Transverse colon (tissue), 4 donors: Measurements from ENCODE around the gene EML6. TPM values are rescaled to one million over a fixed set of nuclear protein-coding genes. Genes with fewer than 3 reads are reported as not detected.

ENCODE experiments used
- DNase-seq: peaks from one replicate; pipeline ENCODE4 v3.0.0-alpha.2; 2019
- H3K27ac ChIP-seq, 4 donors: fragments of 200-600 bp; sonication (generic); 2 replicates each; pipeline ENCODE4 v1.5.1; 2016 to 2018; ENCODE audit warnings: inconsistent platforms in 4 of 4
- H3K27me3 ChIP-seq: fragments of 200-600 bp; sonication (generic); 2 replicates; pipeline ENCODE4 v1.5.1; 2017; ENCODE audit warnings: inconsistent platforms
- H3K36me3 ChIP-seq, 4 donors: fragments of 200-600 bp; sonication (generic); 2 replicates each; pipeline ENCODE4 v1.5.1; 2017 to 2019; ENCODE audit warnings: inconsistent platforms in 4 of 4
- H3K4me1 ChIP-seq, 4 donors: fragments of 200-600 bp; sonication (generic); 2 replicates each; pipeline ENCODE4 v1.5.1; 2017 to 2020; ENCODE audit warnings: inconsistent platforms in 4 of 4
- H3K4me3 ChIP-seq, 4 donors: fragments of 200-600 bp; sonication (generic); 1 replicate in 1 of 4; 2 replicates in 3 of 4; pipeline versions ENCODE4 v1.5.1 to v1.6.1; 2017 to 2019; ENCODE audit warnings: inconsistent platforms in 4 of 4
- H3K9me3 ChIP-seq, 2 donors: fragments of 200-600 bp; sonication (generic); 2 replicates each; pipeline ENCODE4 v1.5.1; 2017 to 2019; ENCODE audit warnings: inconsistent platforms in 2 of 2
- CTCF ChIP-seq, 5 experiments: fragments of 200-600 bp in 3 of 5; fragments of 450-650 bp in 2 of 5; sonication (generic) in 3 of 5; IDR thresholded peaks; 1 replicate in 2 of 5; 2 replicates in 3 of 5; pipeline ENCODE4 v1.5.1; 2016 to 2017; ENCODE audit warnings: antibody characterized with exemption in 5 of 5, inconsistent platforms in 3 of 5, mild to moderate bottlenecking in 2 of 5, moderate library complexity in 1 of 5
- EP300 ChIP-seq: sonication (generic); formaldehyde crosslinking; IDR thresholded peaks from one replicate; pipeline ENCODE4 v1.6.1; 2017; ENCODE audit warnings: antibody characterized with exemption, low read depth
- POLR2A ChIP-seq: fragments of 450-650 bp; IDR thresholded peaks from one replicate; pipeline ENCODE4 v1.6.1; 2016; ENCODE audit warnings: antibody characterized with exemption, mild to moderate bottlenecking, moderate library complexity
- POLR2AphosphoS5 ChIP-seq, 3 donors: sonication (generic); formaldehyde crosslinking; IDR thresholded peaks; one replicate each; pipeline ENCODE4 v1.6.1; 2016; ENCODE audit warnings: antibody characterized with exemption in 3 of 3
- WGBS, 2 donors: methylation state at CpG; one replicate each; pipeline ENCODE4 v1.1.5; 2018; ENCODE audit warnings: low coverage in 1 of 2; 5-methylcytosine and 5-hydroxymethylcytosine counted together
- in situ Hi-C, 4 donors: fragments of 200-750 bp; cut with MboI; loops; one replicate each; pipeline versions ENCODE4 v1.15.0 to v1.15.1; 2017; ENCODE audit warnings: low sequenced_read_pairs in 3 of 4, low pct_ligation_motif_present in 1 of 4, low pct_unique_long_range_greater_than_20kb in 1 of 4
- intact Hi-C: fragments of 100-400 bp; cut with DNase I; formaldehyde crosslinking; loops from one replicate; pipeline ENCODE4 v1.15.1; 2023; ENCODE audit warnings: low total_unique reads
- total RNA-seq, 4 donors: library from RNA; depleted of rRNA; stranded (reverse); fragments of >200 nt; gene quantifications; one replicate each; pipeline ENCODE4 v1.1.0, GENCODE V29; 2016

Gene EML6
- total RNA-seq, 4 donors from 2014 or later = 1.5 to 8.2 (median 3.4) TPM

GRCh38 chr2:54969295-54969939 is 246.0 kb downstream of the EML6 start:
- Histone ChIP-seq H3K9me3 (no peaks in the 10 kb centered on the region), H3K4me1 (peaks cover 0 to 6% (median 0%) of the 10 kb centered on the region in 4 donors), H3K27ac (no peak overlapping the region), H3K36me3 (peaks cover 0 to 12% (median 3%) of the 10 kb centered on the region in 4 donors), H3K4me3 (no peak overlapping the region), H3K27me3 (no peaks in the 10 kb centered on the region)
- in situ Hi-C loops = no loop called here
- WGBS, 2 donors = 70 to 86% methylated on average over 2 to 4 of the region's 4 CpGs
- intact Hi-C loops = no loop called here
- DNase-seq = no peak
- TF ChIP-seq POLR2A (no peak), POLR2AphosphoS5 (IDR thresholded peaks at IDR 0.05) (no peak), CTCF (IDR thresholded peaks at IDR 0.05) (no peak), EP300 (no peak)

- Histone ChIP-seq H3K27me3 (no peaks in the 10 kb centered on the region), H3K27ac (no peak overlapping the region), H3K4me1 (peaks cover 0 to 6% (median 0%) of the 10 kb centered on the region in 4 donors), H3K4me3 (no peak overlapping the region), H3K36me3 (peaks cover 0 to 12% (median 3%) of the 10 kb centered on the region in 4 donors), H3K9me3 (no peaks in the 10 kb centered on the region)
- no peak for TF ChIP-seq POLR2AphosphoS5 (IDR thresholded peaks at IDR 0.05)
- TF ChIP-seq POLR2A = no peak
- TF ChIP-seq CTCF (IDR thresholded peaks at IDR 0.05) = no peak
- no peak for TF ChIP-seq EP300
- 86 to 94% methylated on average over 2 to 7 of the region's 7 CpGs for WGBS, 2 donors
- in situ Hi-C loops = no loop called here
- intact Hi-C loops = no loop called here
- no peak for DNase-seq
These were observed 246.5 kb downstream of the EML6 start for GRCh38 chr2:54969940-54970338.

GRCh38 chr2:54975175-54975574 is 251.7 kb downstream of the EML6 start:
- intact Hi-C loops = no loop called here
- no peaks in the 10 kb centered on the region for H3K27me3 ChIP-seq
- no peak overlapping the region for H3K4me3 ChIP-seq
- in situ Hi-C loops = no loop called here
- peaks cover 5 to 46% (median 20%) of the 10 kb centered on the region in 4 donors for H3K4me1 ChIP-seq
- TF ChIP-seq POLR2AphosphoS5 (IDR thresholded peaks at IDR 0.05) (no peak), EP300 (no peak), POLR2A (no peak), CTCF (IDR thresholded peaks at IDR 0.05) (no peak)
- peaks cover 0 to 10% (median 0%) of the 10 kb centered on the region in 4 donors for H3K36me3 ChIP-seq
- 82 to 97% methylated on average over 1 to 2 of the region's 2 CpGs for WGBS, 2 donors
- DNase-seq = no peak
- H3K27ac ChIP-seq = no peak overlapping the region
- no peaks in the 10 kb centered on the region for H3K9me3 ChIP-seq

GRCh38 chr2:54975598-54976492 is 252.4 kb downstream of the EML6 start:
- H3K27ac ChIP-seq = peak overlapping the region in 2 of 4 donors; percentile 0 to 11
- no peaks in the 10 kb centered on the region for H3K27me3 ChIP-seq
- WGBS, 2 donors = 66 to 70% methylated on average over 3 to 4 of the region's 4 CpGs
- intact Hi-C loops = no loop called here
- peaks cover 5 to 53% (median 20%) of the 10 kb centered on the region in 4 donors for H3K4me1 ChIP-seq
- no peak overlapping the region for H3K4me3 ChIP-seq
- in situ Hi-C loops = no loop called here
- TF ChIP-seq POLR2AphosphoS5 (IDR thresholded peaks at IDR 0.05) (no peak), EP300 (no peak), POLR2A (no peak), CTCF (IDR thresholded peaks at IDR 0.05) (no peak)
- H3K9me3 ChIP-seq = no peaks in the 10 kb centered on the region
- DNase-seq = no peak
- H3K36me3 ChIP-seq = peaks cover 0 to 7% (median 0%) of the 10 kb centered on the region in 4 donors
